AG09319 (cell line): ENCODE data around the gene ATG16L2.

Experiments
- DNase-seq: peaks from one replicate; pipeline ENCODE4 v3.0.0-alpha.2; 2010; ENCODE audit warnings: low read depth; ENCODE audit errors: extremely low read depth
- TF ChIP-seq, protein P1 (sequence below): IDR thresholded peaks from 2 replicates; pipeline ENCODE4 v1.5.1; 2011; ENCODE audit warnings: low read depth, mild to moderate bottlenecking, inconsistent platforms, low read length, moderate library complexity

ATG16L2 gene

GRCh38 chr11:72776117-72776843 lies 37.9 kb upstream of the ATG16L2 start:
- TF ChIP-seq, protein P1, sequence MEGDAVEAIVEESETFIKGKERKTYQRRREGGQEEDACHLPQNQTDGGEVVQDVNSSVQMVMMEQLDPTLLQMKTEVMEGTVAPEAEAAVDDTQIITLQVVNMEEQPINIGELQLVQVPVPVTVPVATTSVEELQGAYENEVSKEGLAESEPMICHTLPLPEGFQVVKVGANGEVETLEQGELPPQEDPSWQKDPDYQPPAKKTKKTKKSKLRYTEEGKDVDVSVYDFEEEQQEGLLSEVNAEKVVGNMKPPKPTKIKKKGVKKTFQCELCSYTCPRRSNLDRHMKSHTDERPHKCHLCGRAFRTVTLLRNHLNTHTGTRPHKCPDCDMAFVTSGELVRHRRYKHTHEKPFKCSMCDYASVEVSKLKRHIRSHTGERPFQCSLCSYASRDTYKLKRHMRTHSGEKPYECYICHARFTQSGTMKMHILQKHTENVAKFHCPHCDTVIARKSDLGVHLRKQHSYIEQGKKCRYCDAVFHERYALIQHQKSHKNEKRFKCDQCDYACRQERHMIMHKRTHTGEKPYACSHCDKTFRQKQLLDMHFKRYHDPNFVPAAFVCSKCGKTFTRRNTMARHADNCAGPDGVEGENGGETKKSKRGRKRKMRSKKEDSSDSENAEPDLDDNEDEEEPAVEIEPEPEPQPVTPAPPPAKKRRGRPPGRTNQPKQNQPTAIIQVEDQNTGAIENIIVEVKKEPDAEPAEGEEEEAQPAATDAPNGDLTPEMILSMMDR, result no peak
- DNase-seq, result no peak

GRCh38 chr11:72776844-72777754 lies 37.1 kb upstream of the ATG16L2 start:
- TF ChIP-seq, protein P1, result no peak
- no peak for DNase-seq

GRCh38 chr11:72777755-72778278 lies 36.4 kb upstream of the ATG16L2 start:
- no peak for DNase-seq
- TF ChIP-seq, protein P1, result no peak

GRCh38 chr11:72778535-72779494 lies 35.4 kb upstream of the ATG16L2 start:
- TF ChIP-seq, protein P1, result no peak
- no peak for DNase-seq

DNA sequence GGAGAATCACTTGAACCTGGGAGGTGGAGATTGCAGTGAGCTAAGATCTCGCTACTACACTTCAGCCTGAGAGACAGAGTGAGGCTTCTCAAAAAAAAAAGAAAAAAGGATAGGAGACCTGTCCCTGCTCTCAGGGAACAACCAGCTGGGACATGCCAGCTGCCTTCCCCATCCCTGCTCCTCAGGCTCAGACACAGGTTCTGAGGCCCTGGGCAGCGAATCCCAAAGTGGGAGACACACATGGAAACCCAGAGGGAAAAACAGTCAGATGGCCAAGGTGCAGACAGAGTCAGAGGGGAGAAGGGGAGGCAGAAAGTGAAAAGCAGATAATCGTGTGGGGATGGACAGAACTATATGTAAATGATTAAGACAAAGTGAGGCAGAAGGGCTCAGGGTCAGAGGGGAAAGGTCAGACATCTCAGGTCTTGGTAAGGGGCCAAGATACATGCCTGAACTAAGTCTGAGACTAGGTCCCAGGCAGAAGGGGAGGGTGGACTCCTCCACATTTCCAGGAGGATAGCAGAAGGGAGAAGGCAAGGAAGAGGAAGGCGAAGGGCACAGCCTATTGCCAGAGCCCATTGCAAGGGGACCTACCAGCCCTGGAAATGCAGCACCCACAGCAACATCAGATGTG lies 34.6 kb upstream of the ATG16L2 start:
- no peak for DNase-seq
- TF ChIP-seq, protein P1, result no peak

- TF ChIP-seq, protein P1, result no peak
Measured at GRCh38 chr11:72780296-72781062, 33.7 kb upstream of the ATG16L2 start.

More at GRCh38 chr11:72780296-72781062, 33.7 kb upstream of the ATG16L2 start:
- no peak for DNase-seq
